K562 (cell line): ENCODE measurements around the gene JUND. TPM values are rescaled to one million over a fixed set of nuclear protein-coding genes. Genes with fewer than 3 reads are reported as not detected.

Source experiments
- CLOCK ChIP-seq: fragments of 250-450 bp; sonication (Bioruptor Pico); IDR thresholded peaks from 2 replicates; pipeline ENCODE4 v1.4.0; 2020; ENCODE audit warnings: mild to moderate bottlenecking, moderate library complexity, borderline replicate concordance
- COPS2 ChIP-seq: fragments of 450-650 bp; conservative IDR thresholded peaks from 2 replicates; pipeline ENCODE4 v1.6.1; 2016; ENCODE audit warnings: mild to moderate bottlenecking, moderate library complexity
- E2F3 ChIP-seq: fragments of 250-450 bp; sonication (Bioruptor Pico); IDR thresholded peaks from 2 replicates; pipeline ENCODE4 v1.4.0; 2020; ENCODE audit warnings: mild to moderate bottlenecking
- HDGF ChIP-seq: fragments of 450-650 bp; IDR thresholded peaks from 2 replicates; pipeline ENCODE4 v1.6.1; 2016
- NFIC ChIP-seq: fragments of 450-650 bp; IDR thresholded peaks from 2 replicates; pipeline ENCODE4 v1.6.1; 2017; ENCODE audit warnings: mild to moderate bottlenecking, inconsistent platforms
- POLR2B ChIP-seq: fragments of 450-650 bp; IDR thresholded peaks from 2 replicates; pipeline ENCODE4 v1.6.1; 2018; ENCODE audit warnings: low read depth; ENCODE audit not compliant: partially characterized antibody
- PTTG1 ChIP-seq: fragments of 450-650 bp; IDR thresholded peaks from 2 replicates; pipeline ENCODE4 v1.6.1; 2016; ENCODE audit warnings: low read depth, mild to moderate bottlenecking, missing genetic modification characterization, missing compliant biosample characterization
- RFX7 ChIP-seq: fragments of 250-450 bp; sonication (Bioruptor Pico); IDR thresholded peaks from 2 replicates; pipeline ENCODE4 v1.5.1; 2021; ENCODE audit warnings: mild to moderate bottlenecking
- SAP30 ChIP-seq: fragments of 200-600 bp; sonication (generic); IDR thresholded peaks from 2 replicates; pipeline ENCODE4 v1.6.1; 2012; ENCODE audit warnings: borderline replicate concordance, low read depth, mild to moderate bottlenecking, moderate library complexity, low read length, control low read depth, inconsistent platforms; ENCODE audit not compliant: insufficient read depth, poor library complexity, severe bottlenecking
- SRSF3 ChIP-seq: fragments of 200-400 bp; formaldehyde crosslinking; IDR thresholded peaks from 2 replicates; pipeline ENCODE4 v1.6.1; 2016; ENCODE audit warnings: mild to moderate bottlenecking, low read length, moderate library complexity; ENCODE audit not compliant: insufficient read depth
- ZNF175 ChIP-seq: fragments of 200-800 bp; sonication (Bioruptor generic); IDR thresholded peaks from 2 replicates; pipeline ENCODE4 v1.6.1; 2016; ENCODE audit warnings: low read depth, mild to moderate bottlenecking, missing genetic modification characterization, missing compliant biosample characterization
- ZNF224 ChIP-seq: sonication (generic); formaldehyde crosslinking; IDR thresholded peaks from 2 replicates; pipeline ENCODE4 v1.8.0; 2022; ENCODE audit warnings: mild to moderate bottlenecking, missing genetic modification reagents
- ZNF551 ChIP-seq: fragments of 250-450 bp; sonication (Bioruptor Pico); IDR thresholded peaks from 2 replicates; pipeline ENCODE4 v1.5.0; 2021; ENCODE audit warnings: mild to moderate bottlenecking, moderate library complexity
- ZNF79 ChIP-seq: fragments of 250-450 bp; sonication (Bioruptor Pico); IDR thresholded peaks from 2 replicates; pipeline ENCODE4 v1.4.0; 2020; ENCODE audit warnings: low read depth, mild to moderate bottlenecking, moderate library complexity
- polyA plus RNA-seq, 8 experiments: library from polyadenylated mRNA; depleted of rRNA in 4 of 8; stranded (reverse) in 5 of 8; unstranded in 3 of 8; fragments of >200 nt; fragmentation: Nextera tagmentation in 2 of 8; fragmentation: Illumina TruSeq in 1 of 8; extraction: Ambion mirVana in 2 of 8; extraction: Trizol in 1 of 8; gene quantifications; 2 replicates each; pipeline versions ENCODE4 v1.2.1 to v1.2.3, GENCODE V29; 2011 to 2014; ENCODE audit warnings: inconsistent platforms in 1 of 8, missing spikeins in 1 of 8
- total RNA-seq, 7 experiments: library from RNA; depleted of rRNA in 6 of 7; stranded (reverse); fragments of >200 nt in 6 of 7; fragmentation: Illumina TruSeq in 2 of 7; extraction: Trizol in 2 of 7; gene quantifications; 2 replicates each; pipeline versions ENCODE4 v1.2.1 to v1.2.3, GENCODE V29; 2011 to 2021; ENCODE audit warnings: low replicate concordance in 1 of 7
- TF ChIP-seq, protein P1 (sequence below): fragments of 250-450 bp; sonication (Bioruptor Pico); IDR thresholded peaks from 2 replicates; pipeline ENCODE4 v1.5.0; 2020; ENCODE audit warnings: mild to moderate bottlenecking, borderline replicate concordance

JUND gene
- total and polyA plus RNA-seq, 9 of the 15 experiments (the other 6 are each of a cell fraction or from before 2014, with no cell fraction given): 6.4 to 286 (median 42.3) TPM

DNA sequence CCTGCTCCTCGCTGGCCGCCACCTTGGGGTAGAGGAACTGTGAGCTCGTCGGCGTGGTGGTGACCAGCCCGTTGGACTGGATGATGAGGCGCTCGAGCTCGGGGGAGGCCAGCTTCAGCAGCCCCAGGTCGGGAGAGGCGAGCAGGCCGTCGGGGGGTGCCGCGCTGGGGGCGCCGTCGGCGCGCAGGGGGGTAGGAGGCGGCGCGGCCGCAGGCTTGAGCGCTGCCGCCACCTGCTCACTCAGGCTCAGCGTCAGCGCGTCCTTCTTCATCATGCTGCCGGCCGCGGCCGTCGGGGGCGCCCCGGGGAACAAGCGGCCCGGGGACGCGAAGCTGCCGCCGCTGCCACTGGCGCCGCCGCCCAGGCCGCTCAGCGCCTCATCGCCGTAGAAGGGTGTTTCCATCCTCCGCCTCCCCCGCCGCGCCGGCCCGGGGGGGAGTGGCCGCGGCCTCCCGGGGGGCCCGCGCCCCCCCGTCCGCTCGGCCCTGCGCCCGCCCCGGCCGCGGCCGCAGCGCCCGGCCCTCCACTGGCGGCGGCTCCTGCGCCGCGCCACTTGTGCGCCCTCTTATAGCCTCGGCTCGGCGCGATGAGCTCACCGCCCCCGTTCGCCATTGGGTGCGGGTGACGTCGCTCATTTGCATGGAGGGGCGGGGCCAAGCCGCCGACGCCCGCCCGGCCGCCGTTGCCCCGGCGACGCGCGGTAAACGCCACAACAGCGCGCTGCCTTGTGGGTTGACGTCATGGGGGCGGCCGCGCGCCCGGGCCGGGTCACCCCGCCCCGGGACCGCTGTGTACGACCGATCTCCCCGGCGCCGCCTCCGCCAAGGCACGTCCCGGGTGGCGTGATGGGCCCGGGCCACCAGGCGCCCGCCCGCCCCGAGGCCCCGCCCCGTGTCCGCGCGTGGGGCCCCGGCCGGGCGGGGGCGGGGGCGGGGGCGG is at the start of gene JUND (continued):
- TF ChIP-seq SAP30 (no peak), RFX7 (CRISPR knock-in tag) (no peak), ZNF175 (CRISPR knock-in tag) (peak; percentile 96), ZNF224 (CRISPR knock-in tag) (no peak), E2F3 (CRISPR knock-in tag) (peak; percentile 68), PTTG1 (tag) (no peak), ZNF79 (no peak), SRSF3 (no peak), CLOCK (CRISPR knock-in tag) (no peak), COPS2 (no peak), POLR2B (no peak), ZNF551 (no peak), HDGF (no peak), NFIC (peak; percentile 78)
- TF ChIP-seq, protein P1, sequence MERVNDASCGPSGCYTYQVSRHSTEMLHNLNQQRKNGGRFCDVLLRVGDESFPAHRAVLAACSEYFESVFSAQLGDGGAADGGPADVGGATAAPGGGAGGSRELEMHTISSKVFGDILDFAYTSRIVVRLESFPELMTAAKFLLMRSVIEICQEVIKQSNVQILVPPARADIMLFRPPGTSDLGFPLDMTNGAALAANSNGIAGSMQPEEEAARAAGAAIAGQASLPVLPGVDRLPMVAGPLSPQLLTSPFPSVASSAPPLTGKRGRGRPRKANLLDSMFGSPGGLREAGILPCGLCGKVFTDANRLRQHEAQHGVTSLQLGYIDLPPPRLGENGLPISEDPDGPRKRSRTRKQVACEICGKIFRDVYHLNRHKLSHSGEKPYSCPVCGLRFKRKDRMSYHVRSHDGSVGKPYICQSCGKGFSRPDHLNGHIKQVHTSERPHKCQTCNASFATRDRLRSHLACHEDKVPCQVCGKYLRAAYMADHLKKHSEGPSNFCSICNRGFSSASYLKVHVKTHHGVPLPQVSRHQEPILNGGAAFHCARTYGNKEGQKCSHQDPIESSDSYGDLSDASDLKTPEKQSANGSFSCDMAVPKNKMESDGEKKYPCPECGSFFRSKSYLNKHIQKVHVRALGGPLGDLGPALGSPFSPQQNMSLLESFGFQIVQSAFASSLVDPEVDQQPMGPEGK (CRISPR knock-in tag): no peak
